ENCODE measurements around the gene SLC16A2. TPM values are rescaled to one million over a fixed set of nuclear protein-coding genes. Genes with fewer than 3 reads are reported as not detected.

Gene SLC16A2
- total RNA-seq, 2 experiments from 2014 or later: 0.19 to 0.30 TPM

GRCh38 chrX:74422576-74423288 is 1.4 kb downstream of the SLC16A2 start:
- Mint-ChIP-seq H3K27me3 (ENCODE audit: low read depth) (peaks cover 12% of the 10 kb centered on the region), H3K4me3 (peak overlapping the region; percentile 52), H3K27ac (no peak overlapping the region), H3K4me1 (ENCODE audit: low read depth) (peaks cover 3% of the 10 kb centered on the region), H3K9me3 (no peaks in the 10 kb centered on the region), H3K36me3 (ENCODE audit: low read depth) (no peaks in the 10 kb centered on the region)
- intact Hi-C loops (cut with micrococcal nuclease): no loop called here
- CTCF ChIA-PET: interaction anchor here (0.6 kb wide), 1 partner anchor 9 kb away, joined by 3 read pairs; no protein-coding TSS in a partner anchor
- DNase-seq: peak; percentile 6

GRCh38 chrX:74423289-74423998 is 2.2 kb downstream of the SLC16A2 start:
- H3K27me3 Mint-ChIP-seq (ENCODE audit: low read depth): peaks cover 12% of the 10 kb centered on the region
- H3K4me1 Mint-ChIP-seq (ENCODE audit: low read depth): peaks cover 3% of the 10 kb centered on the region
- intact Hi-C loops (cut with micrococcal nuclease): no loop called here

GRCh38 chrX:74426071-74426470 is 4.8 kb downstream of the SLC16A2 start:
- intact Hi-C loops (cut with micrococcal nuclease): no loop called here
- Mint-ChIP-seq H3K4me1 (ENCODE audit: low read depth) (no peaks in the 10 kb centered on the region), H3K9me3 (no peaks in the 10 kb centered on the region), H3K27me3 (ENCODE audit: low read depth) (peaks cover 3% of the 10 kb centered on the region), H3K36me3 (ENCODE audit: low read depth) (no peaks in the 10 kb centered on the region), H3K4me3 (no peak overlapping the region), H3K27ac (no peak overlapping the region)
- CTCF ChIA-PET: no interaction called here
- DNase-seq: no peak

More at GRCh38 chrX:74423289-74423998, 2.2 kb downstream of the SLC16A2 start:
- H3K4me3 Mint-ChIP-seq: no peak overlapping the region
- DNase-seq: no peak
- no peaks in the 10 kb centered on the region for H3K9me3 Mint-ChIP-seq
- no peak overlapping the region for H3K27ac Mint-ChIP-seq
- no peaks in the 10 kb centered on the region for H3K36me3 Mint-ChIP-seq (ENCODE audit: low read depth)
- CTCF ChIA-PET: interaction anchor here (0.6 to 1.3 kb wide), 2 partner anchors 10 to 112 kb away, joined by 3 read pairs; no protein-coding TSS in a partner anchor

- CTCF ChIA-PET: no interaction called here
- no peaks in the 10 kb centered on the region for H3K9me3 Mint-ChIP-seq
- H3K4me3 Mint-ChIP-seq: no peak overlapping the region
- no peaks in the 10 kb centered on the region for H3K4me1 Mint-ChIP-seq (ENCODE audit: low read depth)
- H3K27ac Mint-ChIP-seq: no peak overlapping the region
- peaks cover 3% of the 10 kb centered on the region for H3K27me3 Mint-ChIP-seq (ENCODE audit: low read depth)
- intact Hi-C loops (cut with micrococcal nuclease): no loop called here
- DNase-seq: no peak
- no peaks in the 10 kb centered on the region for H3K36me3 Mint-ChIP-seq (ENCODE audit: low read depth)
Measured at GRCh38 chrX:74426615-74427014, 5.3 kb downstream of the SLC16A2 start.

GRCh38 chrX:74431797-74432196 is 10.5 kb downstream of the SLC16A2 start:
- CTCF ChIA-PET: no interaction called here
- no peaks in the 10 kb centered on the region for H3K27me3 Mint-ChIP-seq (ENCODE audit: low read depth)
- H3K4me3 Mint-ChIP-seq: no peak overlapping the region
- H3K9me3 Mint-ChIP-seq: no peaks in the 10 kb centered on the region
- H3K36me3 Mint-ChIP-seq (ENCODE audit: low read depth): no peaks in the 10 kb centered on the region
- no peak overlapping the region for H3K27ac Mint-ChIP-seq
- DNase-seq: no peak
- intact Hi-C loops (cut with micrococcal nuclease): no loop called here
- no peaks in the 10 kb centered on the region for H3K4me1 Mint-ChIP-seq (ENCODE audit: low read depth)

GRCh38 chrX:74434336-74434735 is 13.0 kb downstream of the SLC16A2 start:
- Mint-ChIP-seq H3K9me3 (no peaks in the 10 kb centered on the region), H3K4me3 (no peak overlapping the region), H3K4me1 (ENCODE audit: low read depth) (no peaks in the 10 kb centered on the region), H3K36me3 (ENCODE audit: low read depth) (no peaks in the 10 kb centered on the region), H3K27ac (no peak overlapping the region), H3K27me3 (ENCODE audit: low read depth) (no peaks in the 10 kb centered on the region)
- intact Hi-C loops (cut with micrococcal nuclease): no loop called here
- CTCF ChIA-PET: no interaction called here
- DNase-seq: no peak

- CTCF ChIA-PET: interaction anchor here (1.1 kb wide), 1 partner anchor 109 kb away, joined by 3 read pairs; no protein-coding TSS in a partner anchor
Measured at GRCh38 chrX:74437530-74437929, 16.2 kb downstream of the SLC16A2 start.

GRCh38 chrX:74438764-74439163 is 17.5 kb downstream of the SLC16A2 start:
- H3K4me1 Mint-ChIP-seq (ENCODE audit: low read depth): no peaks in the 10 kb centered on the region
- no peaks in the 10 kb centered on the region for H3K27me3 Mint-ChIP-seq (ENCODE audit: low read depth)
- CTCF ChIA-PET: no interaction called here
- no peak overlapping the region for H3K27ac Mint-ChIP-seq
- no peaks in the 10 kb centered on the region for H3K9me3 Mint-ChIP-seq
- intact Hi-C loops (cut with micrococcal nuclease): no loop called here
- no peak overlapping the region for H3K4me3 Mint-ChIP-seq
- no peak for DNase-seq
- H3K36me3 Mint-ChIP-seq (ENCODE audit: low read depth): no peaks in the 10 kb centered on the region

More at GRCh38 chrX:74437530-74437929, 16.2 kb downstream of the SLC16A2 start:
- no peak overlapping the region for H3K4me3 Mint-ChIP-seq
- no peaks in the 10 kb centered on the region for H3K27me3 Mint-ChIP-seq (ENCODE audit: low read depth)
- intact Hi-C loops (cut with micrococcal nuclease): no loop called here
- H3K27ac Mint-ChIP-seq: no peak overlapping the region
- no peaks in the 10 kb centered on the region for H3K9me3 Mint-ChIP-seq
- DNase-seq: no peak
- H3K4me1 Mint-ChIP-seq (ENCODE audit: low read depth): no peaks in the 10 kb centered on the region
- H3K36me3 Mint-ChIP-seq (ENCODE audit: low read depth): no peaks in the 10 kb centered on the region

GRCh38 chrX:74445099-74445498 is 23.8 kb downstream of the SLC16A2 start:
- Mint-ChIP-seq H3K36me3 (ENCODE audit: low read depth) (no peaks in the 10 kb centered on the region), H3K27ac (no peak overlapping the region), H3K4me3 (no peak overlapping the region), H3K4me1 (ENCODE audit: low read depth) (peaks cover 6% of the 10 kb centered on the region), H3K27me3 (ENCODE audit: low read depth) (no peaks in the 10 kb centered on the region), H3K9me3 (no peaks in the 10 kb centered on the region)
- no peak for DNase-seq
- CTCF ChIA-PET: no interaction called here
- intact Hi-C loops (cut with micrococcal nuclease): no loop called here

- DNase-seq: no peak
- H3K27me3 Mint-ChIP-seq (ENCODE audit: low read depth): no peaks in the 10 kb centered on the region
- no peak overlapping the region for H3K4me3 Mint-ChIP-seq
- no peak overlapping the region for H3K27ac Mint-ChIP-seq
- intact Hi-C loops (cut with micrococcal nuclease): no loop called here
- H3K9me3 Mint-ChIP-seq: no peaks in the 10 kb centered on the region
- CTCF ChIA-PET: no interaction called here
- H3K4me1 Mint-ChIP-seq (ENCODE audit: low read depth): peaks cover 22% of the 10 kb centered on the region
- H3K36me3 Mint-ChIP-seq (ENCODE audit: low read depth): no peaks in the 10 kb centered on the region
Measured at GRCh38 chrX:74446876-74447275, 25.6 kb downstream of the SLC16A2 start.

GRCh38 chrX:74448669-74449068 is 27.4 kb downstream of the SLC16A2 start:
- no peak overlapping the region for H3K27ac Mint-ChIP-seq
- CTCF ChIA-PET: no interaction called here
- H3K9me3 Mint-ChIP-seq: no peaks in the 10 kb centered on the region
- no peaks in the 10 kb centered on the region for H3K27me3 Mint-ChIP-seq (ENCODE audit: low read depth)
- no peak overlapping the region for H3K4me3 Mint-ChIP-seq
- peaks cover 22% of the 10 kb centered on the region for H3K4me1 Mint-ChIP-seq (ENCODE audit: low read depth)
- intact Hi-C loops (cut with micrococcal nuclease): no loop called here
- H3K36me3 Mint-ChIP-seq (ENCODE audit: low read depth): no peaks in the 10 kb centered on the region
- no peak for DNase-seq

- peak; percentile 28 for DNase-seq
- H3K4me3 Mint-ChIP-seq: no peak overlapping the region
- H3K27ac Mint-ChIP-seq: no peak overlapping the region
- H3K36me3 Mint-ChIP-seq (ENCODE audit: low read depth): no peaks in the 10 kb centered on the region
- H3K4me1 Mint-ChIP-seq (ENCODE audit: low read depth): peaks cover 22% of the 10 kb centered on the region
- H3K9me3 Mint-ChIP-seq: no peaks in the 10 kb centered on the region
- CTCF ChIA-PET: no interaction called here
- intact Hi-C loops (cut with micrococcal nuclease): no loop called here
- no peaks in the 10 kb centered on the region for H3K27me3 Mint-ChIP-seq (ENCODE audit: low read depth)
Measured at GRCh38 chrX:74449322-74449936, 28.1 kb downstream of the SLC16A2 start.
